Smooth muscle cell of the brain vasculature (primary cell): Measurements from ENCODE around the gene UBE2E3.
"Not testable (repeated sequence)": the region's sequence is repeated elsewhere in the genome, so short reads cannot be mapped to it uniquely, and the experiment has no call there.

ENCODE experiments used
- DNase-seq: peaks from one replicate; pipeline ENCODE4 v3.0.0-alpha.2; 2012; ENCODE audit warnings: low read depth, low spot score

UBE2E3 gene

DNA sequence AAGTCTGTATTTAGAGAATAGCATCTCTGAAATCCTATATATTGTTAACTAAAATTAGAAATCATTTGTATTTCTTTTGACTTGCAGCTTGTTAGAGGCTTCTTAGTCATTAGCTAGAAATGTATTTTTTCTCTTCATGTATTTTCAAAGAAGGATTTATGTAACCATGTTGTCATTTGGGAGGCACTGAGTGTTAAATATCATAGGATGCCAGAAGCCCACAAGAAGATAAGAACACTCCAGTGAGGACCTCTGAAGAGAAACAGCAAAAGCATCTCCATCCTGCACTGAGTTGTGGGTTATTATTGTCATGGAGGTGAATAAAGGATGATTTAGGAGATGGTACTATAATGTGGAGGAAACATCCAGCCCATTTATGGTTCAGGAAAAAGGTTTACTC is 93.5 kb downstream of the UBE2E3 start:
- no peak for DNase-seq

DNA sequence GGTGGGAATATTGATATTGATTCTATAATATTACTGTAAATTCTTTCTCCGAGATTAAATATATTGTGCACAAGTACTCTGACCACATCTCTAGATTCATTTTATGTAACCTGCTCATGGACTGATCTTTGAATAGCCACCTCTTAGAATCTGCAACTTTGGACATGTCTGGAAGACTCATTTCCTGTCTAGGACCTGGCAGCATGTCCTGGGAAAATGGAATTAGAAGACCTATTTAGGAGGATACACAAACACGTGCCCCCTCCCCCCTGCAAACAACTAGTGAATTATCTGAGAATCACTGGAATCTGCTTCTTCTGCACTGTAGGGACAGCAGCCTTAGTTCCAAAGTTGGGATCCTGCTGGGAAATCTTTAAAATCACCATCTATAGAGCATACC is 94.1 kb downstream of the UBE2E3 start:
- DNase-seq, result no peak

DNA sequence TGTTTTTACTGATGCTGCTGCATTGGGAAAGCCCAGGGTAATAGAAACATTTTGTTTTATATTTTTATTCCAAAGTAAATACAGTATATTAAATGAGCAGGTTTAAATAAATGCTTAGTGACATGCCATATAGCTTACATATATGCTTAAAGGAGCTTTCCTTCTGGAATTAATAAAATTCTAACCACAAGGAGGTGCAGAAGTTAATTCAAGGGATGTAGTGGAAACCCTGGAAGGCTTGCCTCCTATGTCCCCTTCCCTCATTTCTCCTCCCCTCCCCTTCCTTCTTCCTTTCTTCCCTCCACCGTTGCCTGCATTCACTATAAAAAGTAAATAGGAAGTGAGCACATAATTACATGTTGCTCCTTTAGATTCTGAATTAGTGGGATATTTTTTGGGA is 96.3 kb downstream of the UBE2E3 start:
- DNase-seq, result no peak

DNA sequence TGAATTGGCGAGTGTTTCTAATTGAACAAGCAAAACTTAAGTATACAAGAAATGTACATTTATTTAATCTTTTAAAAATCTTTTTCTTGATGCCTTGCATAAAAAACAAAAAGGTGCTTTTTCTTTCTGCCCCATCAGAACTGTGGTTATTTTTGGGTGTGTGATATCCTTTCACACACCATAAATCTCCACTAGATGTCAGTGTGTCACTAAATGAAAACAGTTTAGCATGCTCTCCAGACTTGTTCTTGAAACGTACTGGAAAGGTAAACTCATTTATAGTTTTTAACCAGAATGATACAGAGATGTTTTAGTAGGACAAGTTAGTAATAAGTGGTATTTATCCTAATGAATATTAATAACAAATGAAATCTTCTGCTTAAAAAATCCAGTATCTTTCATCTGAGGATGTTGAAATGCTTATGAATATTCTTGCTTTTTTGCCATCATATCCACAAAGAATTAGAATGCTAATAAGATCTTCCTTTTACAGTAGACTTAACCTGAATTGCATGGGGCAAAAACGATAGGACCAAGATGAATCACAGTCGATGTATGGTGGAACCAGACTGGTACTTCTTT is 96.8 kb downstream of the UBE2E3 start:
- peak; percentile 40 for DNase-seq

DNA sequence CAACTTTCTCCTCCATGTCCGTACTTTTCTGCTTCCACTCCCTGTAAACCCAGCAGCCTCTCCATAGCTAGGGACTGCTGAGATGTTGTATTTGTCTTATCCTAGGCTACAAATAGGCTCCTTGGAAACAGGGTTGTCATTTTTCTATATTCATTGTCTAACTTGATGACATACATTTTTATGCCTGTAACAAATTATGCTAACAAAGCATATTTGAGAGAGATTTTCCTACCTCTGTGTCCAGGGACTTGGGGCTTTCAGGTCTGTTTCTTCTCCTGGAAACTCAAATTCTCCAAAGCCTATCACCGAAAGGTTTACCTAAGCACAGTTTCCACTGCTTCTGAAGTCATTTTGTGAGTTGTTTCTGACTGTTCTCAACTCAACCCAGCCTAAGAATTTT is 102.7 kb downstream of the UBE2E3 start:
- no peak for DNase-seq

DNA sequence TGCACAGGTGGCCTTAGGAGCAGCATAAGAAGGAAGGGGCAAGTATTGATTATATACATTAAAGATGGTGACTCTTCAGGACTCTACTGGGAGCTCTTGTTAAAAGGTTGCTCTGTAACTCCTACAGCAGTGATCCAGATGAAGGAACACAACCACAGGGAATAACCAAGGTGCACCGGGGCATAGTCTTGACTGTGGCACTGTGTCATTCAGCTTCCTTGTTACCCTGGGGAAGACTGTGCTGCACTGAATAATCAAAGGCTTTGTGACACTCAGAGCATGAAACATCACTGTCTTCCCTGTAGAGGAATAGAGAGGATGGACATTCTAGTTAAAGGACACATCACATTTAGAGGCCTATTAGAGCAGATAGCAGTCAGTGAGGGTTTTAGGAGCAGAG is 105.3 kb downstream of the UBE2E3 start:
- DNase-seq, result no peak

DNA sequence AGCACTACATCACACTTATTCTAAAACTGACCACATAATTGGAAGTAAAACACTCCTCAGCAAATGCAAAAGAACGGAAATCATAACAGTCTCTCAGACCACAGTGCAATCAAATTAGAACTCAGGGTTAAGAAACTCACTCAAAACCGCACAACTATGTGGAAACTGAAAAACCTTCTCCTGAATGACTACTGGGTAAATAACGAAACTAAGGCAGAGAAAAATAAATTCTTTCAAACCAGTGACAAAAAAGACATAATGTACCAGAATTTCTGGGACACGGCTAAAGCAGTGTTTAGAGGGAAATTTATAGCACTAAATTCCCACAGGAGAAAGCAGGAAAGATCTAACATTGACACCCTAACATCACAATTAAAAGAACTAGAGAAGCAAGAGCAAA is 111.5 kb downstream of the UBE2E3 start:
- not testable (repeated sequence) for DNase-seq

DNA sequence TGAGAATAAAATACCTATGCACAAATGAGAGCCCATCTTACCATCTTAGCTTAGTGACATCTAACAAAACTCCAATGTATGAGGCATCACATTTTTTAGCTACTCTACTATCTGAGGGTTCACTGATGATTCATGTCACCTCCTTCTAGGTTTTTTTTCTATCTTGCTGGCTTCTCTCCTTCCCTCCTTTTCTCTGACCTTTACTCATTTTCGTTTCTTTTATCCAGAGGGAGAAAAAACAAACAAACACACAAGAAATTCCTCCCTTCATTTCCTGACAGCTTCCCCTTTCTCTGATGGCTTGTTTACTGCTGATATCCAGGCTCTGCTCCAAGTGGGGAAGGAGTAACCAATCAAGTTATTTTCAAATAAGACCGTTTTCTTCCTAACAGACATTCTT is 115.1 kb downstream of the UBE2E3 start:
- DNase-seq, result no peak

DNA sequence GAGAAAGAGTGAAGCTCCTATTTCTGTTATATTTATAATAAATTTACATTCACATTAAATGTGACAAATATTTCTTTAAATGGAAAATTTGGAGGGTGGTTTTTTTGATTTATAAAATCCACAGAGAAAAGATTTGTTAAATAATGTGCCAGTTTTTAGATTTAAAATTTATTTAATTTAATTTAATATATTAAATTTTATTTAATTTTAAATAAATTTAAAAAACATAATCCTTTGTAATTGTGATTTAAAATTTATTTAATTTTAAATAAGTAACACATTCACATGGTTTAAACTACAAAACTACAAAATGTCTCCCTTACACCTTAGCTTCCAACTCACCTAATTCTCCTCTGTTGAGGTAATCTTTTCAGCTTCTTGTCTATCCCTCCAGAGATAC is 123.3 kb downstream of the UBE2E3 start:
- no peak for DNase-seq

DNA sequence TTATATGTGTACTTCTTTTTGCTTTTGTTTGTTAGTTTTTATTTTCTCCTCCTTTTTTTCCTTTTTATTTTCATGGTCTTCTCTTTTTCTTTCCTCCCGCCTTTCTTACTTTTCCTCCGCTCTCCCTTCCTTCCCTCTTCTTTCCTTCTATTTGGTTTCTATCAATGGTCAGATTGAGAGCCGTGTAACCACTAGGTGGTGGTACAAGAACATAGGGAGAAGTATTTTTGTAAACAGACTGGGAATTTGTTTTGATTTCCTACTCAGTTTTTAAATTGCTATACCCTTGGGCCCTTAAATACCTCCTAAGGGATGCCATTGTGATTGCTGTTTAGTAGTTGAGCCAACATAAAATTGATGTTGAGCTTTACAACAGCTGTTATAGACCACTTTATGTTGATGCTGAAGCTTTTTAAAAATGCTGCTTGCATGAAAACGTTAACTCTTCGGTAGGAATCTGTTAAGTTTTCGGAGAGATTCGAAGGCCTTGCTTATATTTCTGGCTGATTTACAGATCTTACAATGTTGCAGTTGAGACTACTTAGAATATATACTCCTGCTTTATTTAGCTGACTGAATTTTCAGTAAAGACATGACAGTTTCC is 124.2 kb downstream of the UBE2E3 start:
- peak; percentile 54 for DNase-seq

DNA sequence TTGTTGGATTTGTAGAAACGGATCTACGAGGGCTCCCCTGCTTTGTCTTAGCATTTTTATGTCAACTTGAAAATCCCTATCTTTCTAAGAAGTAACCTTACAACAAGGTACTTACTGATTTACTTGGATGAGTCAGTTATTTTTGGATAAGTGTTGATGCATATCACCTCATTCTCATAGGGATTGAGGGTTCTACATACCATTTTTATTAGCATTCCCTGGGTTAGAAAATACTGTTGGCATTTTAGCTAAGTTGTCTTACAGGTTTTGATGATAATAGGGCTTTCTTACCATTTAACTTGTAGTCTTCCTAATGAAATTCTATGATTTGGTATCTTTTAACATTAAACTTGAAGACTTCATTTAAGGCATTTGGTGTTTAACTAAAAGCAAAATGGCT is 125.2 kb downstream of the UBE2E3 start:
- DNase-seq, result no peak

DNA sequence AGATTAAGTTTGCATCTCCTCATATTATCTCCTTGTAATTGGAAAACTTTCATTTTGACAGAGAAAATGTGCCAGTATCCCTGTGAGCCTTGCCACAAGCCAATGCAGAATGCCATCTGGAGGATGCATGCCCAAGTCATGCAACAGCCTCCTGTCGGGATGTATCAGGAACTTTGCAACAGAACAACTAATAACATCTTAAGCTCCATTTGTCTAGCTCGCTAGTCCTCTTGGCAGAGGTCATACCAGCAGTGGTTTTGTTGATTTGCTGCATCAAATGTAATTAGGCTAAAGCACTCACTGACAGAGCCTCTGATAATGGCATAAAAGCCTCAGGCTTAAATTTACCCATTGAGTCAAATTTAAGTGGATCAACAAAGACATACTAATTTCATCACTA is 125.8 kb downstream of the UBE2E3 start:
- no peak for DNase-seq

DNA sequence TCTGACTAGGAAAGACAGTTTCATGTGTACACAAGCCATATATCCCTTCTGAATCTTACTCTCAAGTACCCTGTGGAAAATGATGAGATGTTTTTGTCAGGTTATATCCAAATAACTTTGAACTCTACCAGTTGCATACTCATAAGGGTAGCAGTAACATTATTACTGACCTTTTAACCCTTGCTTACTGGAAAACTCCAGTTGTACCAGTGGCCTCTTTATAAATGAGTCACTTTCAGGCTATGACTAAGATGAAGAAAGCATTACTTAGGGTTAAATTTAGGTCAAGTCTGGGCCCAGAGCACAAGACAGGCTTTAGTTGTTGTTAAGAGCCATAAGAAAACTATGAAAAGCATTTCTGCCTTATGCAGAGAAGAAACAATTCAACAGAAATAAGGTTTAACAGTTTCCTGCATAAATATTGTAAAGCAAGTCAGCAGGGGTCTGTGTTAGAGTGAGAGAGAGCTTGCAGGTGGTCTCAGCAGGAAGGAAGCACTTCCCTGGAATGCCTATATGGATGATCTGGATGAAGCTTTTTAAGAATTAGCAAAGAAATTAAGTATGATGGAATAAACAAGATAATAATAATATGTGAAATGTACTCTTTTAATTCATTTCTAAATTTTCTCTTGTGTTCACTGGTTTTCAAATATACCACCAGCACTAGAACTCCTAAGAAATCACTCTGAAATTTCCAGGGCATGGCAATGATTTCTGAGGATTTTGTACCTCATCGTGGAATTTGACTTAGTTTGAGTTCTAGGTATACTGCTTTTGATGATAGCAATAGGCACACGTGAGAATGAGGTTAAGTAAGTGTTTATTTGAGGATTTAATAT is 126.6 kb downstream of the UBE2E3 start:
- DNase-seq, result peak; percentile 78

DNA sequence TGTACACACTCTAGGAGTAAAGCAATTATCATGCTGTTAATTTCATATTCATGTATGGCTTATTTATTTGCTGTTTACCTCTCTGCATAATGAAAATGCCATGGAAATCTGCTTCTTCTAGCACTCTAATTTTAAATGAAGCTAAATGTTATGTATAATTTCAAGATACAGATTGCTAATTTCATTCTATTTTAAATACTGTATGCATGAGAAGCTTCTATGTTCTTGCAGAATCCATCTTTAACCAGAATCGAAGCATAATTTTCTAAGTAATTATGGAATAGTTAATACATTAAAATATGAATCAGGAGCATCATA is 127.2 kb downstream of the UBE2E3 start:
- DNase-seq, result no peak

DNA sequence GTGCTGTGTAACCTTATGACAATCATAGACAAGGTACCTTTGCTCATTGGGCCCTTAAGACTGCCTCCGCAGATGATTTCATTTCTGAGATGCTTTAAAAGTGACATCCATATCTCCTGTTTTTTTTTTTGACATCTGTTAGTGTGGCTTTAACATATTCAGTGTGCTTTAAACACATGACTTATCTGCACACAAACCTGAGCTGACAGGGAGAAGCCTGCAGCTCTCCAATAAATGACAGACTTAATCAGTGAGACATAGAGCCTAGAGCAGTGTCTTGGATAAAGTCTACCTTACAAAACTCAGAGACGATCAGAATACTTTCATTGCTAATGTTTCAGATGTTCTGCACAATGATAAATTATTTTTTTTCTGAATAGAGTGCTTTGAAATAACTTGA is 130.7 kb downstream of the UBE2E3 start:
- no peak for DNase-seq

DNA sequence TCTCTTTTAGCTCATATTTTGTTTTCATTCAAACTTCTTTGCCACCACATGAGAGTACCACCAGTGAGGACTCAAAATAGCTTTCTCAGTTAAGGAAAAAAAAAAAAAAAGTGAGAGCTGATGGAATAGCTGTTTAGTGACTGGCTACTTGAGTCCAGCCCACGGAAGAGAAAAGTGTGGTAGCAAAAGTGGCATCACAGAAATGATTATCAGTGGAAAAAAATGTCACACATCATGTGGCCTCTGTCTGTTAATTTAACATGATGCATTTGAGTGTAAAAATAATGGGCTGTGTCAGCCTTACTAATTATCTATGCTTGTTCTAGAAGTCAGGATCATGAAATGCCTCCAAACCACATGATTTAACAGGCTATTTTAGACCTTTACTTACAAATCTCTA is 132.5 kb downstream of the UBE2E3 start:
- no peak for DNase-seq
